H1 (cell line): Measurements from ENCODE around the gene PLCB1. TPM values are rescaled to one million over a fixed set of nuclear protein-coding genes. Genes with fewer than 3 reads are reported as not detected.

ENCODE experiments used
- CTCF ChIA-PET: fragments of 300-600 bp; sonication (Branson Sonifier 250); formaldehyde crosslinking; loops from one replicate; lab custom pipeline; 2021; ENCODE audit not compliant: partially characterized antibody; lab: Charles Lee
- POLR2A ChIA-PET: fragments of 300-600 bp; sonication (Branson Sonifier 250); formaldehyde crosslinking; loops from one replicate; lab custom pipeline; 2021; ENCODE audit warnings: inconsistent platforms; ENCODE audit not compliant: partially characterized antibody; lab: Charles Lee
- DNase-seq, 2 experiments: peaks; one replicate each; pipeline versions ENCODE4 v3.0.0 to v3.0.0-alpha.2; 2010 to 2022; ENCODE audit warnings: low spot score in 2 of 2, low read depth in 1 of 2, mixed read lengths in 1 of 2
- FAIRE-seq: peaks from 2 replicates; lab custom pipeline; 2011; peaks lifted over from hg19 to GRCh38; lab: Jason Lieb, UNC
- H2AFZ ChIP-seq: 2 replicates; pipeline ENCODE4 v1.8.1; 2012; ENCODE audit warnings: low read length, inconsistent platforms
- H2AK5ac ChIP-seq: 2 replicates; pipeline ENCODE4 v1.6.1; 2013; ENCODE audit warnings: low read depth, low read length
- H2BK120ac ChIP-seq: replicated peaks from 2 replicates; pipeline ENCODE3; 2013; ENCODE audit warnings: low read depth, low read length, inconsistent platforms
- H2BK12ac ChIP-seq: 2 replicates; pipeline ENCODE4 v1.6.1; 2013; ENCODE audit warnings: low read depth, low read length
- H2BK15ac ChIP-seq: 2 replicates; pipeline ENCODE4 v1.6.1; 2013; ENCODE audit warnings: low read length
- H2BK20ac ChIP-seq: 2 replicates; pipeline ENCODE4 v1.6.1; 2013; ENCODE audit warnings: low read length
- H2BK5ac ChIP-seq: 2 replicates; pipeline ENCODE4 v1.6.1; 2013; ENCODE audit warnings: low read depth, low read length
- H3K14ac ChIP-seq: 2 replicates; pipeline ENCODE4 v1.6.1; 2013; ENCODE audit warnings: inconsistent platforms; ENCODE audit not compliant: insufficient read length
- H3K18ac ChIP-seq: 2 replicates; pipeline ENCODE4 v1.6.1; 2013; ENCODE audit warnings: low read length; ENCODE audit errors: extremely low read depth
- H3K23ac ChIP-seq: 2 replicates; pipeline ENCODE4 v1.6.1; 2013; ENCODE audit warnings: inconsistent platforms; ENCODE audit not compliant: insufficient read length
- H3K23me2 ChIP-seq: 2 replicates; pipeline ENCODE4 v1.6.1; 2013; ENCODE audit warnings: low read depth, low read length
- H3K27ac ChIP-seq: 2 replicates; pipeline ENCODE4 v1.6.1; 2011; ENCODE audit warnings: low read depth, low read length, inconsistent platforms
- H3K27me3 ChIP-seq, 4 experiments: replicated peaks in 1 of 4; 1 replicate in 1 of 4; 2 replicates in 3 of 4; pipeline versions ENCODE4 v1.6.1 to v1.8.1; 2011 to 2013; ENCODE audit warnings: low read length in 3 of 4, mild to moderate bottlenecking in 3 of 4, inconsistent platforms in 2 of 4, mixed read lengths in 2 of 4, moderate library complexity in 1 of 4; ENCODE audit not compliant: control insufficient read depth in 3 of 4, insufficient read depth in 3 of 4; ENCODE audit errors: extremely low read depth in 1 of 4
- H3K36me3 ChIP-seq, 4 experiments: 2 replicates each; pipeline versions ENCODE4 v1.6.1 to v1.8.1; 2011 to 2013; ENCODE audit warnings: mild to moderate bottlenecking in 4 of 4, low read length in 3 of 4, moderate library complexity in 2 of 4, control low read depth in 1 of 4, inconsistent platforms in 1 of 4; ENCODE audit not compliant: insufficient read depth in 4 of 4, control insufficient read depth in 2 of 4
- H3K4ac ChIP-seq: replicated peaks from 2 replicates; pipeline ENCODE3; 2013; ENCODE audit warnings: low read length, low read depth, mixed read lengths, inconsistent platforms; ENCODE audit not compliant: insufficient read length
- H3K4me1 ChIP-seq, 4 experiments: replicated peaks in 1 of 4; 1 replicate in 1 of 4; 2 replicates in 3 of 4; pipeline versions ENCODE4 v1.6.1 to v1.8.1; 2011 to 2013; ENCODE audit warnings: low read length in 3 of 4, inconsistent platforms in 2 of 4, mixed read lengths in 1 of 4; ENCODE audit not compliant: insufficient read depth in 4 of 4, control insufficient read depth in 3 of 4
- H3K4me2 ChIP-seq, 2 experiments: 2 replicates each; pipeline versions ENCODE4 v1.6.1 to v1.8.1; 2011 to 2013; ENCODE audit warnings: low read depth in 2 of 2, low read length in 2 of 2, control low read depth in 1 of 2, inconsistent platforms in 1 of 2, mild to moderate bottlenecking in 1 of 2; ENCODE audit not compliant: insufficient read depth in 1 of 2
- H3K4me3 ChIP-seq, 4 experiments: fragments of 200-600, 300-600 bp in 1 of 4; sonication (generic), shearing (Covaris generic), sonication (Bioruptor Twin) in 1 of 4; 2 replicates each; pipeline versions ENCODE4 v1.5.1 to v1.8.1; 2011 to 2016; ENCODE audit warnings: low read length in 4 of 4, low read depth in 3 of 4, control low read depth in 2 of 4, inconsistent platforms in 2 of 4, mild to moderate bottlenecking in 2 of 4, mixed read lengths in 1 of 4, moderate library complexity in 1 of 4; ENCODE audit not compliant: insufficient read depth in 2 of 4; ENCODE audit errors: extremely low read depth in 1 of 4
- H3K56ac ChIP-seq: replicated peaks from 2 replicates; pipeline ENCODE3; 2013; ENCODE audit warnings: low read depth, mild to moderate bottlenecking, mixed read lengths, low read length, inconsistent platforms; ENCODE audit not compliant: insufficient read length
- H3K79me1 ChIP-seq: 2 replicates; pipeline ENCODE4 v1.6.1; 2013; ENCODE audit warnings: low read depth, low read length, control low read depth
- H3K79me2 ChIP-seq, 2 experiments: 2 replicates each; pipeline versions ENCODE4 v1.6.1 to v1.8.1; 2012 to 2013; ENCODE audit warnings: low read length in 2 of 2, mild to moderate bottlenecking in 2 of 2, inconsistent platforms in 1 of 2; ENCODE audit not compliant: insufficient read depth in 2 of 2, control insufficient read depth in 1 of 2
- H3K9ac ChIP-seq, 4 experiments: replicated peaks in 1 of 4; 1 replicate in 1 of 4; 2 replicates in 3 of 4; pipeline versions ENCODE4 v1.6.1 to v1.8.1; 2011 to 2013; ENCODE audit warnings: low read depth in 3 of 4, low read length in 3 of 4, control low read depth in 2 of 4, mild to moderate bottlenecking in 2 of 4, moderate library complexity in 2 of 4, inconsistent platforms in 1 of 4; ENCODE audit errors: extremely low read depth in 1 of 4
- H3K9me3 ChIP-seq, 2 experiments: 2 replicates each; pipeline versions ENCODE4 v1.6.1 to v1.8.1; 2012 to 2013; ENCODE audit warnings: mild to moderate bottlenecking in 2 of 2, moderate library complexity in 2 of 2, control low read depth in 1 of 2, inconsistent platforms in 1 of 2, low read depth in 1 of 2, low read length in 1 of 2, mixed read lengths in 1 of 2; ENCODE audit not compliant: insufficient read depth in 2 of 2
- H4K20me1 ChIP-seq, 2 experiments: replicated peaks in 1 of 2; 2 replicates each; pipeline versions ENCODE3 to v1.8.1; 2011 to 2013; ENCODE audit warnings: inconsistent platforms in 2 of 2, low read length in 2 of 2, mild to moderate bottlenecking in 1 of 2; ENCODE audit not compliant: insufficient read depth in 2 of 2, control insufficient read depth in 1 of 2
- H4K5ac ChIP-seq: 2 replicates; pipeline ENCODE4 v1.6.1; 2013; ENCODE audit warnings: low read length, low read depth, mixed read lengths, inconsistent platforms; ENCODE audit not compliant: insufficient read length
- H4K8ac ChIP-seq: 2 replicates; pipeline ENCODE4 v1.8.0; 2013; ENCODE audit warnings: mild to moderate bottlenecking, moderate library complexity, low read length, inconsistent platforms; ENCODE audit not compliant: insufficient read depth; ENCODE audit errors: extremely low read depth
- H4K91ac ChIP-seq: replicated peaks from 2 replicates; pipeline ENCODE3; 2013; ENCODE audit warnings: low read length, mixed read lengths, inconsistent platforms; ENCODE audit not compliant: insufficient read length
- KDM5A ChIP-seq: fragments of 200-600 bp; IDR thresholded peaks from 2 replicates; pipeline ENCODE4 v1.7.1; 2012; ENCODE audit warnings: mild to moderate bottlenecking, low read length, inconsistent platforms, mixed read lengths
- POLR2A ChIP-seq, 2 experiments: IDR thresholded peaks; 1 replicate in 1 of 2; 2 replicates in 1 of 2; pipeline ENCODE4 v1.6.1; 2011; ENCODE audit warnings: low read depth in 2 of 2, low read length in 2 of 2, mild to moderate bottlenecking in 2 of 2; ENCODE audit errors: control extremely low read depth in 1 of 2
- RAD21 ChIP-seq, 2 experiments: IDR thresholded peaks in 1 of 2; conservative IDR thresholded peaks in 1 of 2; 2 replicates each; pipeline ENCODE4 v1.6.1; 2011; ENCODE audit warnings: low read depth in 2 of 2, low read length in 2 of 2, improper control_type of control experiment in 1 of 2, inconsistent platforms in 1 of 2, mild to moderate bottlenecking in 1 of 2, moderate library complexity in 1 of 2
- TEAD4 ChIP-seq: IDR thresholded peaks from 2 replicates; pipeline ENCODE4 v1.6.1; 2012; ENCODE audit warnings: low read depth, low read length, inconsistent platforms, mixed read lengths
- WGBS, 2 experiments: shearing (Covaris generic) in 1 of 2; methylation state at CpG; one replicate each; pipeline versions ENCODE4 v1.1.6 to v1.1.7; 2013 to 2015; ENCODE audit warnings: low lambda C conversion rate in 2 of 2, mixed read lengths in 2 of 2, inconsistent platforms in 1 of 2, low coverage in 1 of 2, missing lambda C conversion rate in 1 of 2; ENCODE audit not compliant: insufficient replicate concordance in 2 of 2, insufficient coverage in 1 of 2, insufficient read length in 1 of 2; ENCODE audit errors: extremely low coverage in 1 of 2, missing lambda C conversion rate in 1 of 2; 5-methylcytosine and 5-hydroxymethylcytosine counted together
- polyA plus RNA-seq, 7 experiments: library from polyadenylated mRNA; depleted of rRNA in 3 of 7; stranded (reverse) in 5 of 7; unstranded in 2 of 7; fragments of >200 nt in 5 of 7; fragments of 200-250 nt in 2 of 7; gene quantifications; 1 replicate in 5 of 7; 2 replicates in 1 of 7; 4 replicates in 1 of 7; pipeline versions ENCODE4 v1.2.1 to v1.2.3, GENCODE V29; 2011 to 2013; ENCODE audit warnings: missing spikeins in 2 of 7, mixed read lengths in 2 of 7
- total RNA-seq: library from RNA; stranded (reverse); fragmentation: NEBNext Ultra II Directional; extraction: Animal tissue kit (Norgen Biotek cat#: 25700); gene quantifications from 2 replicates; pipeline ENCODE4 v1.2.1, GENCODE V29; 2021
- TF ChIP-seq, protein P1 (sequence below), 3 experiments: IDR thresholded peaks; 1 replicate in 2 of 3; 2 replicates in 1 of 3; pipeline versions ENCODE4 v1.5.1 to v1.6.1; 2011; ENCODE audit warnings: low read length in 3 of 3, mild to moderate bottlenecking in 3 of 3, inconsistent platforms in 2 of 3, low read depth in 1 of 3, moderate library complexity in 1 of 3; ENCODE audit not compliant: insufficient read depth in 1 of 3; ENCODE audit errors: control extremely low read depth in 1 of 3

Gene PLCB1
- total and polyA plus RNA-seq, 2 of the 8 experiments (the other 6 are each of a cell fraction or from before 2014, with no cell fraction given), result 2.6 to 9.1 TPM

DNA sequence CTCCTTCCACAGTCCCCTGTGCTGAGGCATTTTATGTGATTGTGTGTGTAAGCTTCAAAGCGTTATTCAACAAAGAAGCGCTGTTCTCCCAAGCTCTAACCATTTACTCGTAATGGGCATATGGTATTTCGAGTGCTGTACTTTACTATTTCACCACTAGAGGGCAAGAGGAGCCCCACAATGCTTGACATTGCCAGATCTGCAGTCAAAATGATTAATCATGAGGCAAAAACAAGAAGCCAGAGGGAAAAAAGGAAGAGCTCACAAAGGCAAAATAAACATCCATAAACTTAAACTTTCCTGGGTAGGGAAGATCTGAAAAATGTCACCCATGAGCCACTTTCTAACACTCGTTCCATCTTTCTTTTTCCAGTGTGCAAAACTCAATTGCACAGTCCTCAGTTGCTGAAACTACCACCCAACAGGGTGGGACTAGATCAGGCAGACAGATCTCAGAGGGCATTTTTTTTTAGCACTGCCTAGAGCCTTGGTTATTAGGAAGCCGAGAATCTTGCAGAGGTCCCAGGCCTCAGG is 721.8 kb downstream of the PLCB1 start:
- H3K36me3 ChIP-seq, result no peaks in the 10 kb centered on the region
- H4K5ac ChIP-seq, result no peak overlapping the region
- no peak overlapping the region for H3K4me3 ChIP-seq
- TF ChIP-seq, protein P1, sequence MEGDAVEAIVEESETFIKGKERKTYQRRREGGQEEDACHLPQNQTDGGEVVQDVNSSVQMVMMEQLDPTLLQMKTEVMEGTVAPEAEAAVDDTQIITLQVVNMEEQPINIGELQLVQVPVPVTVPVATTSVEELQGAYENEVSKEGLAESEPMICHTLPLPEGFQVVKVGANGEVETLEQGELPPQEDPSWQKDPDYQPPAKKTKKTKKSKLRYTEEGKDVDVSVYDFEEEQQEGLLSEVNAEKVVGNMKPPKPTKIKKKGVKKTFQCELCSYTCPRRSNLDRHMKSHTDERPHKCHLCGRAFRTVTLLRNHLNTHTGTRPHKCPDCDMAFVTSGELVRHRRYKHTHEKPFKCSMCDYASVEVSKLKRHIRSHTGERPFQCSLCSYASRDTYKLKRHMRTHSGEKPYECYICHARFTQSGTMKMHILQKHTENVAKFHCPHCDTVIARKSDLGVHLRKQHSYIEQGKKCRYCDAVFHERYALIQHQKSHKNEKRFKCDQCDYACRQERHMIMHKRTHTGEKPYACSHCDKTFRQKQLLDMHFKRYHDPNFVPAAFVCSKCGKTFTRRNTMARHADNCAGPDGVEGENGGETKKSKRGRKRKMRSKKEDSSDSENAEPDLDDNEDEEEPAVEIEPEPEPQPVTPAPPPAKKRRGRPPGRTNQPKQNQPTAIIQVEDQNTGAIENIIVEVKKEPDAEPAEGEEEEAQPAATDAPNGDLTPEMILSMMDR (IDR thresholded peaks at IDR 0.05; ENCODE audit: control extremely low read depth in 1 of 3, insufficient read depth in 1 of 3, low read depth in 1 of 3, low read length in 3 of 3), result peak in 2 of 3 experiments; percentile 74 to 90; a peak in 3 of 4 replicates
- TF ChIP-seq KDM5A (no peak), TEAD4 (no peak), POLR2A (IDR thresholded peaks at IDR 0.05; ENCODE audit: control extremely low read depth in 1 of 2, low read depth in 2 of 2, low read length in 2 of 2) (no peak), RAD21 (IDR thresholded peaks at IDR 0.05 in 1 of 2, conservative IDR thresholded peaks at IDR 0.05 in 1 of 2; ENCODE audit: low read depth in 2 of 2, low read length in 2 of 2) (peak; percentile 91 to 92)
- H2BK15ac ChIP-seq, result no peak overlapping the region
- WGBS, 2 experiments, result 34% methylated on average over 6 of the region's 6 CpGs; no CpG with 5 or more reads in 1 of the 2 experiments
- POLR2A ChIA-PET, result no interaction called here
- no peak overlapping the region for H4K8ac ChIP-seq
- no peak overlapping the region for H2BK20ac ChIP-seq
- H3K79me1 ChIP-seq, result no peaks in the 10 kb centered on the region
- H3K27ac ChIP-seq, result no peak overlapping the region
- no peaks in the 10 kb centered on the region for H3K23me2 ChIP-seq
- no peak overlapping the region for H2BK5ac ChIP-seq
- FAIRE-seq, result peak; percentile 95
- H2AK5ac ChIP-seq, result no peak overlapping the region
- H4K91ac ChIP-seq, result no peak overlapping the region
- H3K79me2 ChIP-seq, result no peaks in the 10 kb centered on the region
- CTCF ChIA-PET, result interaction anchor here (0.5 to 2.4 kb wide), 68 partner anchors 9 to 1092 kb away, joined by 3 to 18 read pairs (median 4); no protein-coding TSS in a partner anchor
- no peak overlapping the region for H3K4me2 ChIP-seq
- H2BK12ac ChIP-seq, result no peak overlapping the region
- no peak overlapping the region for H2BK120ac ChIP-seq
- peaks cover 0 to 3% (median 0%) of the 10 kb centered on the region in 4 experiments; a peak in 2 of 7 replicates for H3K4me1 ChIP-seq
- H3K9me3 ChIP-seq, result peaks cover 0 to 2% of the 10 kb centered on the region in 2 experiments; a peak in 1 of 4 replicates
- no peaks in the 10 kb centered on the region for H3K27me3 ChIP-seq
- peak overlapping the region; percentile 87; the same call in 1 of the 2 replicates for H2AFZ ChIP-seq
- no peak for DNase-seq
- no peak overlapping the region for H3K9ac ChIP-seq
- H3K23ac ChIP-seq, result no peak overlapping the region
- no peak overlapping the region for H3K4ac ChIP-seq
- H3K14ac ChIP-seq, result no peak overlapping the region
- H4K20me1 ChIP-seq, result no peaks in the 10 kb centered on the region
- no peak overlapping the region for H3K56ac ChIP-seq
- no peak overlapping the region for H3K18ac ChIP-seq
